ENCODE measurements around the gene DDO.

DDO gene

GRCh38 chr6:110345025-110345424, 70.3 kb downstream of the DDO start:
- DNase-seq (ENCODE audit: low read depth in 2 of 2) = no peak

GRCh38 chr6:110342759-110343158, 72.6 kb downstream of the DDO start:
- no peak for DNase-seq (ENCODE audit: low read depth in 2 of 2)

Measured in stimulated activated CD8-positive, alpha-beta memory T cell treated with anti-CD3 and anti-CD28 coated beads, Interleukin-7, amount 100 ng/mL, for 1 hour (primary cell).